AG04449 (cell line): Measurements from ENCODE around the gene C19orf33.

Experiments
- CTCF ChIA-PET: fragments of 350-600 bp; formaldehyde crosslinking; extraction: SDS; loops from one replicate; lab custom pipeline; 2021; ENCODE audit warnings: antibody characterized with exemption; lab: Yijun Ruan, JAX
- POLR2A ChIA-PET: fragments of 400-600, 350-600 bp; formaldehyde crosslinking; extraction: SDS; loops from one replicate; lab custom pipeline; 2020; ENCODE audit warnings: antibody characterized with exemption, inconsistent platforms; lab: Yijun Ruan, JAX
- DNase-seq: peaks from one replicate; pipeline ENCODE4 v3.0.0-alpha.2; 2010; ENCODE audit warnings: low read depth, low spot score
- H3K4me3 ChIP-seq: 2 replicates; pipeline ENCODE4 v1.5.1; 2011; ENCODE audit warnings: low read depth, mild to moderate bottlenecking, control low read depth, low read length
- CTCF ChIP-seq: IDR thresholded peaks from one replicate; pipeline ENCODE4 v1.5.1; 2011; ENCODE audit warnings: mild to moderate bottlenecking, moderate library complexity, low read length, control low read depth, inconsistent platforms; ENCODE audit not compliant: insufficient read depth; ENCODE audit errors: missing control alignments

The C19orf33 gene

GRCh38 chr19:38310279-38310670 is 6.2 kb downstream of the C19orf33 start:
- DNase-seq = no peak
- CTCF ChIA-PET = interaction anchor here (2.7 kb wide), 1 partner anchor 66 kb away, joined by 10 read pairs; no protein-coding TSS in a partner anchor
- no peak overlapping the region for H3K4me3 ChIP-seq
- no peak for TF ChIP-seq CTCF
- POLR2A ChIA-PET = no interaction called here

GRCh38 chr19:38310986-38311385 is 6.9 kb downstream of the C19orf33 start:
- DNase-seq = no peak
- CTCF ChIA-PET = interaction anchor here (2.7 kb wide), 1 partner anchor 67 kb away, joined by 10 read pairs; no protein-coding TSS in a partner anchor
- no peak overlapping the region for H3K4me3 ChIP-seq
- POLR2A ChIA-PET = no interaction called here
- no peak for TF ChIP-seq CTCF

GRCh38 chr19:38315657-38316476 is 11.8 kb downstream of the C19orf33 start, which contains the start of gene YIF1B:
TSS of gene YIF1B (minus strand) at chr19:38315947. CDS start at chr19:38315917, 30 bp downstream.
- DNase-seq = peak; percentile 83
- peak within 1 kb of the TSS; percentile 80 for H3K4me3 ChIP-seq
- TF ChIP-seq CTCF = no peak
- CTCF ChIA-PET = interaction anchor here (1.0 kb wide), 2 partner anchors 20 to 72 kb away, joined by 3 to 4 read pairs; partner anchors contain the start of gene CATSPERG
- POLR2A ChIA-PET = no interaction called here

GRCh38 chr19:38316477-38317067 is 12.5 kb downstream of the C19orf33 start:
- ChIA-PET CTCF (interaction anchor here (0.6 to 1.0 kb wide), 2 partner anchors 19 to 129 kb away, joined by 4 read pairs; partner anchors contain the start of gene CATSPERG), POLR2A (no interaction called here)
- no peak for DNase-seq
- peak overlapping the region; percentile 45 for H3K4me3 ChIP-seq
- no peak for TF ChIP-seq CTCF

- DNase-seq = no peak
- TF ChIP-seq CTCF = no peak
- POLR2A ChIA-PET = no interaction called here
- CTCF ChIA-PET = interaction anchor here (0.6 to 1.0 kb wide), 2 partner anchors 19 to 129 kb away, joined by 4 read pairs; partner anchors contain the start of gene CATSPERG
- no peak overlapping the region for H3K4me3 ChIP-seq
Measured at GRCh38 chr19:38317104-38317612, 13.1 kb downstream of the C19orf33 start.

- CTCF ChIA-PET = interaction anchor here (0.7 to 5.0 kb wide), 4 partner anchors 16 to 86 kb away, joined by 3 to 19 read pairs (median 8); partner anchors contain the start of gene CATSPERG
- POLR2A ChIA-PET = interaction anchor here (1.6 kb wide), 1 partner anchor 17 kb away, joined by 4 read pairs; no protein-coding TSS in a partner anchor
- DNase-seq = no peak
- no peak overlapping the region for H3K4me3 ChIP-seq
- no peak for TF ChIP-seq CTCF
Measured at GRCh38 chr19:38318660-38319059, 14.6 kb downstream of the C19orf33 start.
